Fibroblast of peridontal ligament (primary cell): ENCODE results near the gene MRPL43.
"Not testable (repeated sequence)": the region's sequence is repeated elsewhere in the genome, so short reads cannot be mapped to it uniquely, and the experiment has no call there.

Source experiments
- DNase-seq: peaks from one replicate; pipeline ENCODE4 v3.0.0-alpha.2; 2010; ENCODE audit errors: extremely low read depth

MRPL43 gene

DNA sequence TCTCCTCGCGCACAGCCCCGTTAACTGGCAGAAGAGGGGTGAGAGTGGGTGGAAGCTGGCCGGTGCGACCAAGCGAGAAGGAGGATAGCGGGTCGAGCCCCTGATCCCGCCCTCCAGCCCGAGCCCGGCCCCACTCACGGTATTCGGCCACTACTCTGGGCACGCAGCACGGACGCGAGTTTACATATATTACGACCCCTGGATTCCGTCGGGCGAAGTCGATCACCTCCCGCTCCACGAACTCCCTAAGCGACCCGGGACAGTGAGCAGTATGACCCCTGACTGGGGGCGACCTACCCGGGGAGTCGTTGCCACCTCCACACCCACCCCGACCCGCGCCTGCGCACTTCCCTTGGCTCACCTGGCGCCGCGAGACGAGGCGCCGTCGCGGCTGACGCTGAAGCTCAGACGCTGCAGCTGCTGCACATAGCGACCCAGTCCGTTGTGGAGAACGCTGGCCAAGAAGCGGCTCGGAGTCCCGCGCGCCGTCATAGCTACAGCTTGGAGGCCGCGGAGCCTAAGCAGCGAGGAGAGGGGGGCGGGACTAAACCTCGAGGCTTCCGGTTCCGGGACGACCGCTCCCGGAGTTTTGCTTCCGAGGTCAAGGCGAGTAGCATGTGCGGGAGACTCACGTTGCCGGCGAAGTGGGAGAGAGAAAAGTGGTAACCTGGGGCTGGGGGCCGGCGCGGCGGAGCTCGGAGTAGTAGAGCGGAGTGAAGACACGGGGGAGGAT is at the start of gene MRPL43, which contains the start of gene TWNK:
TSS of gene MRPL43 (minus strand) at position 546 of the 733 bp plus-strand sequence. CDS start at position 492, 54 bp downstream.
TSS of gene TWNK (plus strand) at position 592 of the 733 bp plus-strand sequence. CDS start 668 bp downstream, outside the sequence.
- peak; percentile 58 for DNase-seq

DNA sequence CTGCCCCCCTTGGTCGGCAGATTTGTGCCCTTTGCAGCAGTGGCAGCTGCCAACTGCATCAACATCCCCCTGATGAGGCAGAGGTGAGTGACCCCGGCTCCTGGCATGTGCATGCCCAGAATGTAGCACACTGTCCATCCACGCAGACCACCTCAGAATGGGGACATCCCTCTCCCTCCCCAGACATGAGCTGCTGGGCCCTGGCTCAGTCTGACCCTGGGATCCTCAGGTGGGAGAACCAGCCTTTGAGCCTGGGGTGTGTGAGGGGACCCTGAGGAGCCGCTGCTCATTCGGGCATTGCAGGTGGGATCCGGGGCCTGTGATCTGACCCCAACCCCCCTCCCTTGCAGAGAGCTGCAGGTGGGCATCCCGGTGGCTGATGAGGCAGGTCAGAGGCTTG is 49.4 kb upstream of the MRPL43 start:
- no peak for DNase-seq

DNA sequence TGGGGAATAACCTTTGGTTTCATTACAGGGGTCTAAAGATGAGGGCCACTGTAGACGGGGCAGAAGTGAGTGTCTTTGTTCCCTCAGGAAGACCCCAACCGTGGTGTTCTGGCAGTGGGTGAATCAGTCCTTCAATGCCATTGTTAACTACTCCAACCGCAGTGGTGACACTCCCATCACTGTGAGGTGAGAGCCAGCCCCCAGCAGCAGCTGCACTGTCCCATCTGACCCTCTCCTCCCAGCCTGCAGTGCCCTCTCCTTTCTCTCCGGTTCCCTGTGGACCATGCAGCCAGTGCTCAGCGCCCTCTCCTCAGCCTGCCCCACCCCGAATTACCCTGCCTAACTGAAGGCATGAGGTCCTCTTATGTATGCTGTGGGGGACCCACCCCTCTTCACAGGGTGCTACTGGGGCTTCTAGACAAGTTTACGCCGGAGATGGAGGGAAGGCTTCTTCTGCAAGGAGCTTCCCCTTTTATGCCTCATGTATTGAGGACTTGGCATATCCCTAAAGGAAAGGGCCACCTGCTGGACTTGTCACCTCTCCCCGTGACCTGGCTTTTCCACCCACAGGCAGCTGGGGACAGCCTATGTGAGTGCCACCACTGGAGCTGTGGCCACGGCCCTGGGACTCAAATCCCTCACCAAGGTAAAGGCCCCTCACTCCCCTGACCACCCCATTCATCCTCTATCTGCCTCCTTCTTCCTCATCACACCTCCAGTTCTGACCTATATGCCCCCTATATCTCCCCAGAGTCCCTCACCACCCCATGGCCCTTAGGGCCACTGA is 48.8 kb upstream of the MRPL43 start:
- no peak for DNase-seq

DNA sequence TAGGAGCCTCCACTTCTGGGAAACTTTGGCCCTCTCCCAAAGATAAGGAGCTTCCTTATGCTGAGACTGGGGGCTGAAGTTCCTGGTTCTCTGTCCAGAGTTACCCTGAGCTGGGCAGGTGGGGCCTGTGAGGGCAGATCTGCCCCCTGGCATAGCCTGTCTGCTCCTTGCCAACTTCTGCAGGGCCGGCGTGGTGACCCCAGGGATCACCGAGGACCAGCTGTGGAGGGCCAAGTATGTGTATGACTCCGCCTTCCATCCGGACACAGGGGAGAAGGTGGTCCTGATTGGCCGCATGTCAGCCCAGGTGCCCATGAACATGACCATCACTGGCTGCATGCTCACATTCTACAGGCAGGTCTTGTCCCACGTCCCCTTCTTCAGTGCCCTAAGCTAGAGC is 48.0 kb upstream of the MRPL43 start:
- no peak for DNase-seq

DNA sequence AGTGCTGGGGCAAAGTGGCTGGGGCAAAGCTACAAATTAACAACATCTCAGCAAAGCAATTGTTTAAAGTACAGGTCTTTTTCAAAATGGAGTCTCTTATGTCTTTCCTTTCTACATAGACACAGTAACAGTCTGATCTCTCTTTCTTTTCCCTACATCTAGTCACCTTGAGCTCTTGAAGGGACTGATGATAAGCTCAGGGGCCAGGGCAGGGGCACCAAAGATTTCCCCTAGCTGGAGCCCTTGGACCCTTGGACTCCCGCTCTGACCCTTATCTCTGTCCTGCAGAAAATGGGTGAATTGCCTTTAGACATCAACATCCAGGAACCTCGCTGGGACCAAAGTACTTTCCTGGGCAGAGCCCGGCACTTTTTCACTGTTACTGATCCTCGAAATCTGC is 47.1 kb upstream of the MRPL43 start:
- DNase-seq = not testable (repeated sequence)

DNA sequence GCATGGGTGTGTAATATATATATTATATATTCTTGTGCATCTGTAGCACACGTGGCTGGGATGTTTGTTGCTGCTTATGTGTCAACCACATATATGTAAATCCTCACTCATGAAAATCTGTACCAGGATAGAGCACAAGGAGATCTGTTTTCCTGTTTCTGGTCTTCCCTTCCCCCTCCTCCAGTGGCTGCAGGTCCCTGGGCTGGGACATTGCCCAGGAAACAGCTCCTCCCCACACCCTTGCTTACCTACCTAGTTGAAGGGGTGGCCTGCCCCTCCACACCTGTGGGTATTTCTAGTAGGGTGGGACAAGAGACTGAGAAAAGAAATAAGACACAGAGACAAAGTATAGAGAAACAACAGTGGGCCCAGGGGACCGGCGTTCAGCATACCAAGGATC is 46.0 kb upstream of the MRPL43 start:
- DNase-seq = no peak

DNA sequence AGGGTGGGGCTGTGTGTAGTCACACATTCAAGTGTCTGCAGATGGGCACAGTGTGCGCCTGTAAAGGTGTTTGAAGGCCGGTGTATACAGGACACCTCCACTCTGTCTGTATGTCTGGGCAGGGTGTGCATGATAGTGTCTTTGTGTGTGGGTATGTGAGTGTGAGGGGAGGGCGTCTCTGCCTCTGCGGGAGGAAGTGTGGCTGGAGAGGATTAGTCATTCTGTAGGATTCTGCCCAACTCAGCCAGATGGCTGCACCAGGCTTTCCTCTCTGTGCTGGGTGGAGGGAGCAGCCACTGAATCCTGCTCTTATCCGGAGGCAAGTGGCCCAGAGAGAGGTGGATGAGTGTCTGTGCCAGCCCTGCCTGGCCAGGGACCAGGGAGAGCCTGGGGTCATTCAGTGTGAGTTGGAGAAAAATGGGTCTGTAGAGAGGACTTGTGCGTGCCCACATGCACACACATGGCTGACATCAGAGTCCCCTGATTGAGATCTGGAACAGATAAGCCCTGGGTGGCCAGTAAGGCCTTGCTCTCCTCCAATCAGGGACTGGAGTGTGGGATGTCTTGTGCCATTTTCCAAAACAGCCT is 45.4 kb upstream of the MRPL43 start:
- DNase-seq = peak; percentile 88

DNA sequence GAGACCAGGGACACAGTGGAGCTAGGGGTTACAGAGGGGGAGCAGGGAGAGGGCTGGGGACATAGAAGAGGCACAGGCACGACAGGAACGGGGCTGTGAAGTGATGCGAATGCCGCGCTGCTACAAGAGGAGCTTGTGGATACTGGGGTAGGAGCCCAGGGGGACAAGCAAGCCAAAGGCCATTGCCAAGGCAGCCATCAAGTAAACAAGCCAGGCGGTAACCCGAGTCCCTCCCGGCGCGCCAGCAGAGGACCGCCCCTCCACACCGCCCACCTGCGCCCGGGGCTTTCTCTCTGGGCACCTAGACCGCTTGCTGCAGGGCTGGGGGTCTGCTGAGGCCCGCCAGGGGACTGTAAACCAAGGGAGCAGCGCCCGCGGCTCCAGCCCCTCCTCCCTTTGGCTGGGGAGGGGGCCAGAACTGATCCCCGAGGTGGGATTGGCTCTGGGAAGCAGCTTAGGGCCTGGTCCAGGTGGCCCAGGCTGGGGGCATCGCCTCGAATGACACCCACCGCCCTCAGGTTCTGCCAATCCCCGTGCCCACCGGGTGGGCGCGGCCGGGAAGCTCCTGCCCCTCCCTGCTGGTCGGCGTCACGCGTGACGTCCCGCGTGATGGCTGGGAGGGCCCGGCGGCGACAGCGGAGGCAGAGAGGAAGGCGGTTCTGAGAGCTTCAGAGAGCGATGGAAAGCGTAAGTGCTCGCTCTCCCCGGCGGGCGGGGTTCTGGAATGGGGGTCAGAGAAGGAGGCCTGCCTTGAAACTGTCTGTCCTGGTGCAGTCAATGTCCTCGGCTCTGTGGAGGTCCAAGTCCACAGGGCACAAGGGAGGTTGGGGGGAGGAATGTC is 44.7 kb upstream of the MRPL43 start:
- peak; percentile 60 for DNase-seq

DNA sequence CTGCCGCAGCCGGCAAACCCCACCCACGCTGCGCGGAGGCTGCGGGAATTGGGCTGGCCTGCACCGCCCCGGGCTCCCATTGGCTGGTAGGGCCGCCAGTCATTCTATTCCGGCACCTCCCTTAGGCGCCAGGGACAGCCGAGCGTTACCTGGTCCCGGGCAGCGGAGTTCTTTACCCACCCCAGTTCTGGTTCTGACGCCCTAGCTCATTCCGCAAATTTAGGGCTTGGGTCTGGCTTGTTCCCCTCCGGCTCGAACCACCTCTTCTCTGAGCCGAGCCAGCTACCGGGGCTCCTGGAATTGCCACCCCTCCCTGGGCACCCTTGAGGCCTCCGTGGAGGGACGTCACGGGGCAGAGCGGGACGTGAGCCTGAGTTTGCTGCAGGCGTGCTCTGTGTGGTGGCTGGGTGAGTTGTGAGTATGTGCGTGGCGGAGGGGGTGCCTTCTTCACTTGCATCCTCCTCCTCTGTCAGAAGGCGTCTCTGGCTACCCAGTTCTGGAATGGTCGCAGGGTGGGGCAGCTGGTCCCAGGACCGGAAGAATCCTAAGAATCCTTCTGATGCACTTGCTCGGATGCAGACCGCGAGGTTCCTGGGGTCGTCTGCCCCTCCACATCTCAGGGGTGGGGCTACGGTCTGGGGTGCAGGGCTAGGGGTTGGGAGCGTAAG is 44.0 kb upstream of the MRPL43 start, which contains the start of the genes PDZD7 and SFXN3:
TSS of gene PDZD7 (minus strand) at position 2 of the 668 bp plus-strand sequence. CDS start 910 bp downstream, outside the sequence.
TSS of gene SFXN3 (plus strand) at position 107 of the 668 bp plus-strand sequence. CDS start 3,461 bp downstream, outside the sequence.
- peak; percentile 88 for DNase-seq

DNA sequence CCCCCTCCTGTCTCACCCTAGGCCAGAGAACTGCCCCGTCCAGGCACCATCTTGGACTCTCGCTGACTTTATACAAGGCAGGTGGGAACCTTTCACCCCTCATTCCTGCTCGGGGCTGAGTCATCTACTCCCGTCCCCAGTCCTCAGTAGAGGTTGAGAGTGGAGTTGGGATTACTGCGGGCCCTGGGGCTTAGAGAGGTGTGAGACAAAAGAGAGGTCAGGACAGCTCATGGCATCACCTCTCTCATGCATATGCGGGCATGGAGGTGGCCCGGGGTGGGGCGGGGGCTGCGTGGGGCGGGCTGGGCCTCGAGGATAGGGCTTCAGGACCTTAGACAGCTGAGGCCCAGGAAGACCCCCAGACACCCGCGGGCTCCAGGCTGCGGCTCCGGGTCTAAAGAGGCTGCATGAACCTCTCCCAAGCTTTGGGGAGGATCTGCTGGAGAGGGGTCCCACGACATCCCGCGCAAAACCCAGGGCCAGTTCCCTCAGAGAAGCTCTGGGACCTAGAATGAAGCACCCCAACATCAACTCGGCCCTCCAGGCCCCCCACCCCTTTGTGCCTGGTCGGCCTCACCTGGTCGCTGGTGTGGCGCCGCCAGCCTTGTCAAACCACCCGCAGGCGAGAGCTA is 43.3 kb upstream of the MRPL43 start:
- DNase-seq = no peak

DNA sequence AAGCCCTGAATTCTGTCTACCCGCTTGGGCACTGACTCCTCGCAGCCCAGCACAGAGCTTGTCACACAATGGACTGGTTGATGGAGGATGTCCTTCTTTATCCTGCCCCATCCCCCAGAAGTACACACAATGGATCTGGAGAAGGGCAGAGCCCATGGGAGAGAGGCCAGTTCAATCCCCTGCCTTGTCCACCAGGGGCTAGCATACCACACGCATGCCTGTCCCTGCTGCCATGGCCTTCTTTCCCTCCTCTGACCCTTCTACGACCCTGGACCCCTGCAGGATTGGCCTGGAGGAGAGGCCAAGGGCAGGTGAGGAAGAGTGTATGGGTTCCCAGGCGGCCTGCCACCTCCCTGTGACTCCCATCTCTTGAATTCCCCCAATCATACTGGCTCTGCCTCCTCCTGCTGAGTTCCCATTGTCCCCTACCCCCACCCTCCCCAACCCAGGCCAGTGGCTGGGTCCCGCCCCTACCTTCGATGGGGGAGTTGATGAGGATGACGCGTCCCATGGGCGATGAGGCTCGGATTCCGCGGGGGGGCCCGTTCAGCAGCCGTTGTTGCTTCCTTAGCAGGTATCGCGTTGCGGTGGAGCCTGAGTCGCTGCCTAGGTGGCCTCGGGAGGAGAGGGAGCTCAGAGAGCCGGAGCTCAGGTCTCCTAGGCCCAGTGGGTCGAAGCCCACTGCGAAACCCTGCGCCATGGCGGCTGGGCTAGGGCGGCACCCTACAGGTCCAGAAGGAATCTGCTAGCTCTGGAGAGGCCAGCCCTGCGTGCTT is 42.4 kb upstream of the MRPL43 start:
- no peak for DNase-seq

DNA sequence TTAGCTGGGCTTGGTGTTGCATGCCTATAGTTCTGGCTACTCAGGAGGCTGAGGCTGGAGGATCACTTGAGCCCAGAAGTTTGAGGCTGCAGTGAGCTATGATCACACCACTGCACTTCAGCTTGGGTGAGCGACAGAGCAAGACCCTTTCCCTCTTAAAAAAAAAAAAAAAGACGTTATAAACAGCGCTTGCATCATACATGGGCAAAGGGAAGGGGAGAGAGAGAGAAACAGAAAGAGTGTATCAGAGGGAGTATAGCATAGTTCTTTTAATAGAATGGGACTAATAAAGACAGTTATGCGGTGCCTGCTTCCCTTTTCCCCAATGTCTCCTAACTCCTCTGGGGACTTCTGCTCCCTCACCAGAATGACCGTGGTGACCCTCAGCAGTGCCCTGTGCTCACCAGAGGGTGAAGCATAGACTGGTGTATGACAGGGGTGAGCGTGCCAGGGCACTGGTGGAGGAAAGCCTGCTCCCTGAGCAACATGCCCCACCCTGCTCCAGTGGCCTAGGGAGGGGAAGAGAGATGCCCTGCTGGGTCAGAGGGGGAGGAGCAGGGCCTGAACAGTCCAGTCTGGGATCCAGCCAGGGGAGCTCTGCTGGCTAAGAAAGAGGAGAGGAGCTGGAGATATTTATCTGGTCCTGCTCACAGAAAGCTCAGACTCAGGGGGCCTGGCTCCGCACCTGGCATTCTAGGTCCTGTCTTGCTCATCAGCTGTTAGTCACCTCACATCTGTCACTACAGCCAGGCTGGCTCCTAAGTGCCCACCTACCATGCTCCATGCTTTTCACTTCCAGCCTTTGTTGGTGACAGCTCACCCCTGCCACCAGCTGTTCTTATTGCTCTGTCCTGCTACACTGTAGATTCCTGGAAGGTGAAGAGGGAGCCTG is 41.4 kb upstream of the MRPL43 start:
- no peak for DNase-seq

DNA sequence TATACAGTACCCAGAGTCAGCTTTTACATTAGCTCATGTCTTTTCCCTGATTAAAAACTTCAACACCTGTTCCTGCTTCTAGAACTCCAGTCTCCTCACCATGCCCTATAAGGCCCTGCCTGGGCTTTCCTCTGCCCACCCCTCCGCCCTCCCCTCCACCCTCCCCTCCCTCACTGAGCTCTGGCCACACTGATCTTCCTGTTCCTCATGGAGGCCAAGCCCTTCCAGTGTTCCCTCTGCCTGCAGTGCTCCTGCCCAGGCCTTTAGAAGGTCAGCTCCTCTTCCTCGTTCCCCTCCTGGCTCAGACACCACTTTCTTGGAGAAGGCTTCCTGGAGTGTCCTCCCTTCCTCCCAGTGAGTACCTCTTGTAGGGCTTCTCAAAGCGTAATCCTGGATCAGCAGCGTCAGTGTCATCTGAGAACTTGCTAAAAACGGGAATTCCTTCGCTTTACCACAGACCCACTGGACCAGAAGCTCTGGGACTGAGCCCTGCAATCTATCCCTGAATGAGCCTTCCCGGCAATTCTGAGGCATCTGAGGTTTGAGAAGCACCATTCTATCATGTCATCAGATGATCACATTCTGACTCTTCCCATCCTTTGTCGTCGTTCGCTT is 39.9 kb upstream of the MRPL43 start:
- no peak for DNase-seq

DNA sequence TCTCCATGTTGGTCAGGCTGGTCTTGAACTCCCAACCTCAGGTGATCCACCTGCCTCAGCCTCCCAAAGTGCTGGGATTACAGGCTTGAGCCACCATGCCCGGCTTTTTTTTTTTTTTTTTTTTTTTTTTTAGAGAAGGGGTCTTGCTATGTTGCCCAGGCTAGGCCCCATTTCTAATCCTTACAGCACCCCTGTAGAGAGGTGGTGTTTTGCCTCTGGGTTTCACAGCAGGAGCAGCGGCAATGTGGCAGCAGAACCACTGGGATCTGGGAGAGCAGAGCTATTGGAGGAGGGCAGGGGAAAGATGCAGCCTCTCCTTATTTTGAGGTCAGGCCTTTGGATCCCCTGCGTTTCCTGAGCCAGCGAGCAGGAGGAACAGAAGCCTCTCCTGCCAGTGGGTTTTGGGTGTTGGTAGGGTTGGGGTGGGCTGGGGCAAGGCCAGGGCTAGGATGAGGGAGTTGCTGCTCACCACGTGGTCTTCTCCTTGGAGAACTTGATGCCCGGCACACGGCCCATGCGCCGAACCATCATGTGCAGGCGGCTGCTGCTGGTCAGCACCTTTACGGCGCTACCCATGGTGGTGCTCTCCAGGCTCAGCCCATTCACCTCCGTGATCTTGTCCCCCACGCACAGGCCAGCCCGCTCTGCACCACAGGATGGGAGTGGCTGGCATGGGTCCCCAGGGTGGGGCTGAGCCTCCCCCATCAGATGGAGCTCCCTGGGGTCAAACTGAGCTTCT is 35.8 kb upstream of the MRPL43 start:
- DNase-seq = no peak

DNA sequence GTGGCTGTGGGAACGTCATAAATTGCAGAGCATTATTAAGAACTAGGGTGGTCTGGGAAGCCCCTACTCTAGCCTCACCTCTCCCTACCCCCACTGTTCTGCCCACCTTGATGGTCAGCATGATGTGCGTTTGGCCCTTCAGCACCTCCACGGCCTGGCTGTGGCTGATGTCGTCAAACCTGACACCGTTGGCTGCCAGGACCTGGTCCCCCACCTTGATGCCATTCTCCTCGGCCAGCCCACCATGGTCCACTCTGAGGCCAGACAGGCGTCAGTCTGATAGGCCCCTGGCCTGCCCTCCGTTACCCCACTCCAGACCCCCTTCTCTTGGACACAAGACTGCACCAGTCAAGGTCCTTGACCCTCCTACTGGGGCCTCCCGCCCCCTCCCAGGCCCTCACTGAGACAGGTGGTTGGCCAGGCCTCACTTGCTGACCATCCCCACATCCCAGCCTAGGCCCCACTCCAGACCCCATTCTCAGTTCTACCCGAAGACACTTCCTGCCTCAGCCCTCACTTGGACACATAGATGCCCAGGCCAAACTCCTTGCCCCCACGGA is 34.5 kb upstream of the MRPL43 start:
- no peak for DNase-seq

DNA sequence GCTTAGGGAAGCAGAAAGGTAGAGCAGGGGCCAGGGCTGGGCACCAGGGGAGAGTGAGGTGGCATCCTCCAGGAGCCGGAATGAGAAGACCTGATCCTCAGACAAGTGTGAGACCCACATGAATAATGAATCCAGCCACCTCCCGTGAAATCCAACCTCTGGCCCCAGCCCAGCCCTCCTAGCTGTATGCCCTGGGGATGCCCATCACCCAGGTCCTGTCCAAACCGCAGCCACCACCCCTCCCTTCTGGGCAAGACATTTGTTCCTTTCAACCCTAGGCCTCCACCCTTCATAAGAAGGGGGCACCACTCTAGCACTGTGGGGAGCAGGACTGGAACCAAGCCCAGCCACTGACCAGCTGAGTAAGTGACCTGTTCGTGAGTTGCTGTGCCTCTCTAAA is 33.9 kb upstream of the MRPL43 start:
- DNase-seq = no peak

DNA sequence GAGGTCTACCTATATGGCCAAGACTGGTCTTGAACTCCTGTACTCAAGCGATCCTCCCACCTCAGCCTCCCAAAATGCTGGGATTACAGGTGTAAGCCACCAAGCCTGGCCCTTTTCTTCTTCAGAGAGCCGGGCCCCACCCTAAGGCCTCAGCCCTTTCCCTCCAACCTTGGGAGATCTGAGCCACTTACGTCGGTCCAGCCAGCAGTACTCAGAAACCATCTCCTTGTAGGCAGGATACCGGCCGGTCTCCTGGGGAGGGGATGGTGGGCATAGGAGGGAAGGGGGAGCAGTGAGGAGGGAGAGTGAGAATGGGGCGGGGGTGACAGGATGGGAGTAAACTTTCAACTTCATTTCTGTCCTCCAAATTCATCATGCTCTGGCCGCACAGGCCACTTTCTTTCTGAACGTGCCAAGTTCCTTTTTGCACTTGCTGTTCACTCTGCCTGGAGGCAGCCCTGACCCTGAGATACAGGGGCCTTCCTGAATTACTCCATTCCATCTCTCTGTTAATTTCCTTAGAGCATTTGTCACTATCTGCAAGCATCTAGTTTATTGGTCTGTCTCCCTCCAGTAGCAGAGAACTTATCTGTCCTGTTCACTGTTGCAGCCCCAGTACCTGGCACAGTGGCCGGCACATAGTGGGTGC is 33.3 kb upstream of the MRPL43 start:
- no peak for DNase-seq
